ENCODE results near the gene FAF1.
"Not testable (repeated sequence)": the region's sequence is repeated elsewhere in the genome, so short reads cannot be mapped to it uniquely, and the experiment has no call there.

FAF1 gene

GRCh38 chr1:50959913-50960844 is at the start of gene FAF1:
Gene FAF1, minus strand, starts transcription at chr1:50960267. Its CDS starts 456 bp downstream, at chr1:50959811.
- peak; percentile 95 for DNase-seq (ENCODE audit: extremely low spot score)
- ChIA-PET CTCF (interaction anchor here (1.0 to 3.3 kb wide), 9 partner anchors 9 to 185 kb away, joined by 3 to 16 read pairs (median 6); partner anchors contain the start of gene CDKN2C), POLR2A (interaction anchor here (0.6 to 1.0 kb wide), 4 partner anchors 10 to 276 kb away, joined by 4 to 9 read pairs (median 5); partner anchors contain the start of genes CDKN2C and RNF11)
- no peak for TF ChIP-seq CTCF (IDR thresholded peaks at IDR 0.05; ENCODE audit: control extremely low read depth, extremely low read depth, low read depth, missing control alignments)

GRCh38 chr1:51009381-51009780 is 49.3 kb upstream of the FAF1 start:
- ChIA-PET CTCF (no interaction called here), POLR2A (no interaction called here)
- no peak for TF ChIP-seq CTCF (IDR thresholded peaks at IDR 0.05; ENCODE audit: control extremely low read depth, extremely low read depth, low read depth, missing control alignments)
- DNase-seq (ENCODE audit: extremely low spot score): no peak

- POLR2A ChIA-PET; DNase-seq (ENCODE audit: extremely low spot score): not testable (repeated sequence)
- CTCF ChIA-PET: interaction anchor here (1.1 to 1.4 kb wide), 3 partner anchors 10 to 231 kb away, joined by 3 read pairs; no protein-coding TSS in a partner anchor
Observed at GRCh38 chr1:51005549-51005948, 45.5 kb upstream of the FAF1 start.

GRCh38 chr1:51002516-51002915 is 42.4 kb upstream of the FAF1 start:
- no peak for TF ChIP-seq CTCF (IDR thresholded peaks at IDR 0.05; ENCODE audit: control extremely low read depth, extremely low read depth, low read depth, missing control alignments)
- CTCF ChIA-PET: no interaction called here
- POLR2A ChIA-PET: no interaction called here
- no peak for DNase-seq (ENCODE audit: extremely low spot score)

GRCh38 chr1:51000651-51001050 is 40.6 kb upstream of the FAF1 start:
- no peak for DNase-seq (ENCODE audit: extremely low spot score)
- ChIA-PET POLR2A (no interaction called here), CTCF (interaction anchor here (1.2 kb wide), 1 partner anchor 71 kb away, joined by 4 read pairs; no protein-coding TSS in a partner anchor)
- no peak for TF ChIP-seq CTCF (IDR thresholded peaks at IDR 0.05; ENCODE audit: control extremely low read depth, extremely low read depth, low read depth, missing control alignments)

GRCh38 chr1:51000160-51000559 is 40.1 kb upstream of the FAF1 start:
- ChIA-PET CTCF (interaction anchor here (1.2 kb wide), 1 partner anchor 70 kb away, joined by 4 read pairs; no protein-coding TSS in a partner anchor), POLR2A (no interaction called here)
- TF ChIP-seq CTCF (IDR thresholded peaks at IDR 0.05; ENCODE audit: control extremely low read depth, extremely low read depth, low read depth, missing control alignments): no peak
- peak; percentile 20 for DNase-seq (ENCODE audit: extremely low spot score)

- CTCF ChIA-PET; POLR2A ChIA-PET; DNase-seq (ENCODE audit: extremely low spot score): not testable (repeated sequence)
Observed at GRCh38 chr1:50999375-50999774, 39.3 kb upstream of the FAF1 start.

All from GM10248 (cell line).